ACC112 (cell line): ENCODE results near the gene ZNF107.

ENCODE experiments used
- H2AFZ ChIP-seq: fragments of 200-600 bp; sonication (generic); one replicate; pipeline ENCODE4 v1.6.0; 2017; ENCODE audit warnings: antibody characterized with exemption, low read length; ENCODE audit not compliant: unreplicated experiment
- H3K27ac ChIP-seq: fragments of 200-600 bp; sonication (generic); 2 replicates; pipeline ENCODE4 v1.5.1; 2014; ENCODE audit warnings: low read depth, mild to moderate bottlenecking, antibody characterized with exemption, low read length, moderate library complexity
- H3K27me3 ChIP-seq: fragments of 200-600 bp; sonication (generic); 2 replicates; pipeline ENCODE4 v1.6.1; 2014; ENCODE audit warnings: mild to moderate bottlenecking, antibody characterized with exemption, low read length, moderate library complexity, mixed read lengths; ENCODE audit not compliant: insufficient read depth
- H3K36me3 ChIP-seq: fragments of 200-600 bp; sonication (generic); 2 replicates; pipeline ENCODE4 v1.6.1; 2016; ENCODE audit warnings: mild to moderate bottlenecking, antibody characterized with exemption, low read length, moderate library complexity, mixed read lengths; ENCODE audit not compliant: insufficient read depth
- H3K4me1 ChIP-seq: fragments of 200-600 bp; sonication (generic); one replicate; pipeline ENCODE4 v1.6.1; 2016; ENCODE audit warnings: low read length, mixed read lengths; ENCODE audit not compliant: insufficient read depth, unreplicated experiment, control insufficient read depth
- H3K4me3 ChIP-seq: fragments of 200-600 bp; sonication (generic); 2 replicates; pipeline ENCODE4 v1.5.1; 2014; ENCODE audit warnings: mild to moderate bottlenecking, low read depth, low read length
- H3K79me2 ChIP-seq: fragments of 200-600 bp; sonication (generic); one replicate; pipeline ENCODE4 v1.6.0; 2016; ENCODE audit warnings: low read length; ENCODE audit not compliant: control insufficient read depth, unreplicated experiment, insufficient read depth

The ZNF107 gene

DNA sequence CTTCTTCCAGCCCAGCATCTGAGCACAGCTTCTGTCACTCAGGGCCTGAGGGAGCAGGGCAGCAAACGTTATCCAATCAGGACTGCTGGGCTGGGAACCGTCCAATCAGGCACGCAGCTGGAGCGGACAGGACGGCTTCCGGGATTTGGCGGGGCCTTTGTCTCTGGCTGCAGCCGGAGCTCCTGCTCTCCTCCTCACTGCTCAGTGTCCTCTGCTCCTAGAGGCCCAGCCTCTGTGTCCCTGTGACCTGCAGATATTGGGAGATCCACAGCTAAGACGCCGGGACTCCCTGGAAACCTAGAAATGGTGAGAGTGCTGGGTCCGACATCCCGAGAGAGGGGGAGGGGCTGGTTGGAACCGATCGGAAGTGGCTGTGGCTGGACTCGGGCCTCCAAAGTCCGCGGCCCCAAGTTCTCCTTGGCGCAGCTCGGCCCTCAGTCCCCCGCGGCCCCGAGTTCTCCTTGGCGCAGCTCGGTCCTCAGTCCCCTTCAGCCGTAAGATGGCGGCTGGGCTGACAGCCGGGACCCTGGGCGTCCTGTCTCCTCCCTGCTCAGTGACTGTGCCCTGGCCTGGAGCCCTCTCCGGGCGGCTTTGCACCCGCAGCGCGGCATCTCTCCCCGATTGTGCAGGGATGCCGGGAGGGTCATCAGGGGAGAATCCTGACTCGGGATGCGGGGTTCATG lies at the start of gene ZNF107:
ZNF107 (plus strand) TSS at position 154 of the 683 bp plus-strand sequence; CDS start at position 304, 150 bp downstream.
- peaks cover 13% of the 10 kb centered on the region for H3K36me3 ChIP-seq
- H3K79me2 ChIP-seq = peaks cover 50% of the 10 kb centered on the region
- H3K4me1 ChIP-seq = peaks cover 10% of the 10 kb centered on the region
- peak within 1 kb of the TSS; percentile 90 for H3K4me3 ChIP-seq
- H2AFZ ChIP-seq = peak within 1 kb of the TSS; percentile 85
- no peaks in the 10 kb centered on the region for H3K27me3 ChIP-seq
- H3K27ac ChIP-seq = peak within 1 kb of the TSS; percentile 45; the same call in 1 of the 2 replicates

DNA sequence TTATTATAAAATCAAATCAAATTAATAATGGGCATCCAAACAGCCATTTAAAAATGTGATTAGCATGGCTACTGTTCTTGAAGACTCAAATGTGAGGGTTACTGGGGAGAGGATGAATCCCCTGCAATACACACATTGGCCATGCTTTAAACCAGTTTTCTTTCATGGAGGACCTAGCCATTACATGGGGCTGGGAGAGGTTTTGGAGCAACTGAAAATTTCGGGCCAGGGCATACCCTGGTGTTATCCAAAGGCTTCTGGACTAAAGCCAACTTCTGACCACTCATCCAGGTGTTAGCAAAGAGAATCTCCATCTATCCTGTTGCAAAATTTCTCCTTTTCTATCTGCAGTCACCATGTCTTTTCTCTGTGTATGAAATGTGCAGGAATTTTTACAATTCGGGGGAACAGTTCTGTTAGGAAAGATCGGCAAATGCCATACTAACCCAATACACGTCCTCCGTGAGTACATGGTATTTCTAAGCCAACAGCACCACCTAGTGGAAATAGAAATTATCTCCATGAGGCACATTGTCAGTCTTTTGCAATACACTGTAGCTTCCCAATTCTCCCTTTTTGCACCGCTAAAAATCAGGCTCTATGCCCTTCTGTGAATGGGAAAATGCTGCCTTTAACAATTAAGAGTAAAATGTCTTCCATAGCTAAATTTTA lies 47.0 kb upstream of the ZNF107 start:
- Histone ChIP-seq H3K4me1 (no peaks in the 10 kb centered on the region), H3K27ac (no peak overlapping the region), H3K79me2 (no peaks in the 10 kb centered on the region), H3K36me3 (no peaks in the 10 kb centered on the region), H3K4me3 (no peak overlapping the region), H3K27me3 (no peaks in the 10 kb centered on the region), H2AFZ (no peak overlapping the region)

DNA sequence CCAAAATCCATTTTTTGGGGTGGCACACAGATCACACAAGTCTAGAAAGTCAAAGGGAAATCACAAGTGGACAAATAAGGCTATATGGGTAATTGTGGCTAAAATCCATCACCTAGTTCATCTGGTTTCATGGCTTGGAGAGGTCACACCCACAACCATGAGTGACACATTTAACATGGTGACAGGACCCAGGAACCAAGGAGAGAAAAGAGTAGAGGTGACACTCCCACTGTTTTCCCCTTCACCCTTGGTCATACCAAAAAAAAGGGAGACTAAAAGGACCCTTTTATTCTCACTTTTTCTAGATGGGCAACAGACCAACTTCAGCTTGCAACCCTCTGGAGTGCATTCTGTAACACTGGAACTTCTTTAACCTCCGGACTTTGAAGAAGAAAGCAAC lies 46.2 kb upstream of the ZNF107 start:
- no peaks in the 10 kb centered on the region for H3K27me3 ChIP-seq
- H3K4me3 ChIP-seq = no peak overlapping the region
- H3K79me2 ChIP-seq = no peaks in the 10 kb centered on the region
- H3K27ac ChIP-seq = no peak overlapping the region
- no peaks in the 10 kb centered on the region for H3K4me1 ChIP-seq
- H3K36me3 ChIP-seq = no peaks in the 10 kb centered on the region
- H2AFZ ChIP-seq = no peak overlapping the region

DNA sequence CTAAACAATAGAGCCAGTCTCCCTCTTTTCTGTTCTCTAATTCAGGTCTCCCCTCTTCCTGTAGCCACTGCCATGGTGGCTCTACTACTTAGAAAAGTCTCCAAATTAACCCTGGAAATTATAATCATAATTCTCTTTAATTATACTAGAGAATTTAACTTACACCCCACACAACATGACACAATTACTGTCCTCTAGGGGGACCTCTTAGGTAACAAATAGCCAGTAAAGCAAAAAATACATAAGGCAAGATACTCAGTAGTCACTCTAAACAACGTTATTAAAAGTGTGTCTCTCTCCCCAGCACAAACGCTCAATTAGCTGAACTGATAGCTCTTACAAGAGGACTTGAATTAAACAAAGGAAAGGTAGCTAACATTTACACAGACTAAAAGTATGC lies 44.3 kb upstream of the ZNF107 start:
- Histone ChIP-seq H3K79me2 (no peaks in the 10 kb centered on the region), H2AFZ (no peak overlapping the region), H3K36me3 (no peaks in the 10 kb centered on the region), H3K27me3 (peaks cover 13% of the 10 kb centered on the region), H3K4me3 (no peak overlapping the region), H3K27ac (no peak overlapping the region), H3K4me1 (no peaks in the 10 kb centered on the region)

DNA sequence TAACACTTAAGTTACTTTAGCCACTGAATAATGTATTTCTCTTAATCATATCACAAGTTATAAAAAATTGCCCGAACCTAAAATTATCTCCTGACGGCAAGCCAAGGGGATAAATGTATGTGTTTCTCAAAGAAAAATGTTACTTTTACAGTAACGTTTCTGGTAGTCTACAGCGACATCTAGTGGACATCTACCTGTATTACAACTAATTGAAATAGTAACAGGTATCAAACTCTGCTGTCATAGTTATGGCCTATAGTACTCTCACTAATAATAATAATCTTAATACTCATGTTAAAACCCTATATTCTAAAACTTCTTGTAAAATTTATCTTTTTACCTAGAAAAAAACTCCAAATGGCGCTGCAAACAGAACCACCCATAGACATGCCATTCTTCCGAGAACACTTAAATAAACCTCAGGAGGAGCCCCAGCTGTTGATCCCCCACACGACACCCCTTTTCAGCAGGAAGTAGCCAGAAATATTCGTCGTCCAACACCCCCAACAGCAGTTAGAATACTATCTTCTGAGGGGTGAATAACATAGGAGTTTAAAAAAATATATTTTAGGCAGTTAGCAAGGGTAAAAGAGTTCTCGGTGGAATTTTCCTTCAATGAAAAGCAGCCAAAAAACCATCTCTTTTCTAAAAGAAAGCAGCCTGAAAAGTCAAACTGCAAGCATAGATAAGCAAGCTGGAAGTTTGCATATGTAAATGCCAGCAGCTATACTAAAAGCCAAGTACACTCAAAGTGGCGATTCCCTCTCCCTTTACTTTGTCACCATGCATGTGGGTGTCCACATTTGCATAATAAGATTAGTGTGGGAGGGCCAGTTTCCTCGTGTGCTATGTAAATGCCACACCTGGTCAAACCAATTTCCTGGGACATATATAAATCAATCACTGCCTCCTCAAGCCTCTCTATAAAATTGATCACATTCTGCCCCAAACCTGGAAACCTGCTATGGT lies 40.5 kb upstream of the ZNF107 start:
- H2AFZ ChIP-seq = no peak overlapping the region
- no peak overlapping the region for H3K27ac ChIP-seq
- H3K36me3 ChIP-seq = no peaks in the 10 kb centered on the region
- H3K4me1 ChIP-seq = no peaks in the 10 kb centered on the region
- H3K79me2 ChIP-seq = no peaks in the 10 kb centered on the region
- peaks cover 26% of the 10 kb centered on the region for H3K27me3 ChIP-seq
- no peak overlapping the region for H3K4me3 ChIP-seq

DNA sequence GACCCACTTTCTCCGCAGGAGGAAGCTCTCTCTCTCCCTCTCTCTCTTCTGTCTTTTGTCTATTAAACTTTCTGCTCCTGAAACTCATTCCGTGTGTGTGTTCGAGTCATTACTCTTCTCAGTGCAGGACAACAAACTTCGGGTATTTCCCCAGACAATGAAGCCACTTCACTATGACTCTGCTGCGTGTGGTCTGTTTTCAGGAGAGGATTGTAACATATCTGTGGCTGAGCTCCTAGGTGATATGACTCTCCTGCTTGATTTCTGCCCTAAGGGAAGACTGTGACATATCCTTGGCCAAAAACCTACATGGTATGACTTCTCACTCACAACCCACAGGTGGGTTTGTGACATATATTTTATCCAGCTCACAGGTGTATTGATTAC lies 39.9 kb upstream of the ZNF107 start:
- H3K27ac ChIP-seq = no peak overlapping the region
- H3K27me3 ChIP-seq = peaks cover 26% of the 10 kb centered on the region

DNA sequence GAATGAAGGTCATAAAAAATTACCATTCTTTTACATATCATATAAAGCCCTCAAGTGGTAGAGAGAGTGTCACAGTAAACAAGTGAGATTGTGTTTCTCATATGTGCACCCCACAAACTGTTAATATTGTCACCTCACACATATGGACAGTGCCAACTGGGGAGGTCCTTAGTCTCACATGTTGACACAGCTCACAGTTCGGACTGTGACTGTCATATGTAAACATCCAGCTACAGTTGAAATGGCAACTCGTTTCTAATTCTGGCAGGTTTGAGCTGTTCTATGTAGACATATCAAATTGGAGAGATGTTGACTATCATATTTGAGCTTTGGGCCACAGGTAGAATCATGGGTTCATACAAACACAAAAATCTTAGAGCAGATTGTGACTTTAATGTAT lies 39.4 kb upstream of the ZNF107 start:
- Histone ChIP-seq H3K79me2 (no peaks in the 10 kb centered on the region), H3K36me3 (no peaks in the 10 kb centered on the region), H2AFZ (no peak overlapping the region), H3K27ac (no peak overlapping the region), H3K4me3 (no peak overlapping the region), H3K27me3 (peaks cover 26% of the 10 kb centered on the region), H3K4me1 (no peaks in the 10 kb centered on the region)

More for the DNA sequence above, 39.9 kb upstream of the ZNF107 start:
- Histone ChIP-seq H3K36me3 (no peaks in the 10 kb centered on the region), H3K79me2 (no peaks in the 10 kb centered on the region), H3K4me3 (no peak overlapping the region), H3K4me1 (no peaks in the 10 kb centered on the region), H2AFZ (no peak overlapping the region)

DNA sequence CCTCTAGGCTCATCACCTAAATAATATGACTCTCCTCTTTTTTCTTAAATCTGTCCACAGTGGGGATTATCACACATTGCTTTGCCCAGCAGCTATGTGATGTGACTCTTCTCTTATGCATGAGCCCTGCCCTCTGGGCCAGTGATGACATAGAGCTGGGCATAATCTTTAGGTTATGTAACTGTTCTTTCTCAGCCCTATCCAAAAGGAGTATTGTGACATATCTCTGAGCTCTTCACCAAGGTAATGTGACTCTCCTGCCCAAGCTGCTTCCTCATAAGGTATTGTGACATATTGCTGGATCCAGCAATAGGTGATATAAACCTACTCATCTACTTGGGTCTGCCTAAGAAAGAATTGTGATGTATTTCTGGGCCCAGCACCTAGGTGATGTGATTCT lies 37.7 kb upstream of the ZNF107 start:
- Histone ChIP-seq H2AFZ (no peak overlapping the region), H3K27me3 (peaks cover 26% of the 10 kb centered on the region), H3K4me1 (no peaks in the 10 kb centered on the region), H3K27ac (no peak overlapping the region), H3K4me3 (no peak overlapping the region), H3K36me3 (no peaks in the 10 kb centered on the region), H3K79me2 (no peaks in the 10 kb centered on the region)

DNA sequence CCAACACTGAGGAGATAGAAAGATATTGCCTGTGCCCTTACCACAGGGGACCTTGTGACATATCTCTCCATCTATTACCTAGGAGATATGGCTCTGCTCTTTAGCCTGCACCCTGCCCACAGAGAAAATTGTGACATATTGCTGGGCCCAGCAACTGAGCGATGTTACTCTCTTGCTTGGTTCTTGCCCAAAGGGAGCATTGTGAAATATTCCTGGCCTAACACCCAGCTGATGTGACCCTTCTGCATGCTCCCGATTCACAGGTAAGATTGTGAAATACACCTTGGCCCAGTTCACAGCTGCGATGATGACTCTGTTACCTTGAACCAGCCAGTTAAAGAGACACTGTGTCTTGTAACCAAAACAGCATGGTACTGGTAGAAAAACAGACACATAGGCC lies 37.2 kb upstream of the ZNF107 start:
- H3K36me3 ChIP-seq = no peaks in the 10 kb centered on the region
- H3K27ac ChIP-seq = no peak overlapping the region
- peaks cover 26% of the 10 kb centered on the region for H3K27me3 ChIP-seq
- no peaks in the 10 kb centered on the region for H3K79me2 ChIP-seq
- no peak overlapping the region for H2AFZ ChIP-seq
- H3K4me1 ChIP-seq = no peaks in the 10 kb centered on the region
- H3K4me3 ChIP-seq = no peak overlapping the region

DNA sequence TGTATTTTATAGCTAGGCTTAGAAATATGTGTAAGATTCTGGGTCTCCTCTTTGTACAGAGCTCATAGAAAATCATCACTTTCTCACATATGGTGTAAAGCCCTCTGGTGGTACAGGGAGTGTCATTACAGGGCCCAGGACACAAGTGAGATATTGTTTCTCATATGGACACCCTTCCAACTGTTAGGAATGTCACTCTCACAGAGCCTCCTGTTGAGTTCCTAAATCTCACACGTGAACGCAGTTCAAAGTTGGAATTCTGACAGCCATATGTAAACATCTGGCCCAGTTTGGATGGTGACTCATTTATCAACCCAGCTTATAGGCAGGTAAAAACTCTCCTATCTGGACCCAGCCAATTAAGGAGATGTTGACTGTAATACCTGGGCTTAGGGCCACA lies 35.4 kb upstream of the ZNF107 start:
- Histone ChIP-seq H3K4me3 (no peak overlapping the region), H2AFZ (no peak overlapping the region), H3K27me3 (peaks cover 25% of the 10 kb centered on the region), H3K79me2 (no peaks in the 10 kb centered on the region), H3K36me3 (no peaks in the 10 kb centered on the region), H3K27ac (no peak overlapping the region), H3K4me1 (no peaks in the 10 kb centered on the region)
